ENCODE results near the gene PAX4.

PAX4 gene

GRCh38 chr7:127582361-127582760, 35.6 kb downstream of the PAX4 start:
- no peaks in the 10 kb centered on the region for H3K9me3 Mint-ChIP-seq
- no peak for TF ChIP-seq CTCF (IDR thresholded peaks at IDR 0.05; ENCODE audit: unreplicated experiment in 3 of 3)
- no peaks in the 10 kb centered on the region for H3K27me3 Mint-ChIP-seq (ENCODE audit: low read depth)
- H3K36me3 Mint-ChIP-seq (ENCODE audit: low read depth): peaks cover 39% of the 10 kb centered on the region
- H3K27ac Mint-ChIP-seq: no peak overlapping the region
- H3K4me1 Mint-ChIP-seq: peaks cover 50% of the 10 kb centered on the region
- H3K4me3 Mint-ChIP-seq: peak overlapping the region in 2 of 3 experiments; percentile 53 to 54

- no peak for TF ChIP-seq CTCF (IDR thresholded peaks at IDR 0.05; ENCODE audit: unreplicated experiment in 3 of 3)
- Mint-ChIP-seq H3K36me3 (ENCODE audit: low read depth) (peaks cover 43% of the 10 kb centered on the region), H3K27me3 (ENCODE audit: low read depth) (no peaks in the 10 kb centered on the region), H3K9me3 (no peaks in the 10 kb centered on the region), H3K27ac (no peak overlapping the region), H3K4me3 (peak overlapping the region in 2 of 3 experiments; percentile 54 to 65), H3K4me1 (peaks cover 48% of the 10 kb centered on the region)
Measured at GRCh38 chr7:127581716-127582115, 36.2 kb downstream of the PAX4 start.

GRCh38 chr7:127580612-127581011, 37.3 kb downstream of the PAX4 start:
- Mint-ChIP-seq H3K4me1 (peaks cover 45% of the 10 kb centered on the region), H3K36me3 (ENCODE audit: low read depth) (peaks cover 46% of the 10 kb centered on the region), H3K27ac (no peak overlapping the region), H3K27me3 (ENCODE audit: low read depth) (no peaks in the 10 kb centered on the region), H3K4me3 (peak overlapping the region in 1 of 3 experiments; percentile 26), H3K9me3 (no peaks in the 10 kb centered on the region)
- TF ChIP-seq CTCF (IDR thresholded peaks at IDR 0.05; ENCODE audit: unreplicated experiment in 3 of 3): no peak

GRCh38 chr7:127578711-127579275, 39.1 kb downstream of the PAX4 start:
- Mint-ChIP-seq H3K27me3 (ENCODE audit: low read depth) (no peaks in the 10 kb centered on the region), H3K27ac (no peak overlapping the region)
- no peak for TF ChIP-seq CTCF (IDR thresholded peaks at IDR 0.05; ENCODE audit: unreplicated experiment in 3 of 3)

GRCh38 chr7:127578036-127578684, 39.8 kb downstream of the PAX4 start:
- Mint-ChIP-seq H3K9me3 (no peaks in the 10 kb centered on the region), H3K27ac (no peak overlapping the region), H3K4me3 (no peak overlapping the region), H3K4me1 (peaks cover 27% of the 10 kb centered on the region), H3K36me3 (ENCODE audit: low read depth) (peaks cover 44% of the 10 kb centered on the region), H3K27me3 (ENCODE audit: low read depth) (no peaks in the 10 kb centered on the region)
- TF ChIP-seq CTCF (IDR thresholded peaks at IDR 0.05; ENCODE audit: unreplicated experiment in 3 of 3): peak in 1 of 3 experiments; percentile 10

More at GRCh38 chr7:127578711-127579275, 39.1 kb downstream of the PAX4 start:
- peaks cover 49% of the 10 kb centered on the region for H3K36me3 Mint-ChIP-seq (ENCODE audit: low read depth)
- no peak overlapping the region for H3K4me3 Mint-ChIP-seq
- no peaks in the 10 kb centered on the region for H3K9me3 Mint-ChIP-seq
- H3K4me1 Mint-ChIP-seq: peaks cover 34% of the 10 kb centered on the region
